ENCODE data around the gene SLA2. TPM values are rescaled to one million over a fixed set of nuclear protein-coding genes. Genes with fewer than 3 reads are reported as not detected.

The SLA2 gene
- total RNA-seq, 4 donors from 2014 or later = 2.8 to 5.0 (median 3.6) TPM

DNA sequence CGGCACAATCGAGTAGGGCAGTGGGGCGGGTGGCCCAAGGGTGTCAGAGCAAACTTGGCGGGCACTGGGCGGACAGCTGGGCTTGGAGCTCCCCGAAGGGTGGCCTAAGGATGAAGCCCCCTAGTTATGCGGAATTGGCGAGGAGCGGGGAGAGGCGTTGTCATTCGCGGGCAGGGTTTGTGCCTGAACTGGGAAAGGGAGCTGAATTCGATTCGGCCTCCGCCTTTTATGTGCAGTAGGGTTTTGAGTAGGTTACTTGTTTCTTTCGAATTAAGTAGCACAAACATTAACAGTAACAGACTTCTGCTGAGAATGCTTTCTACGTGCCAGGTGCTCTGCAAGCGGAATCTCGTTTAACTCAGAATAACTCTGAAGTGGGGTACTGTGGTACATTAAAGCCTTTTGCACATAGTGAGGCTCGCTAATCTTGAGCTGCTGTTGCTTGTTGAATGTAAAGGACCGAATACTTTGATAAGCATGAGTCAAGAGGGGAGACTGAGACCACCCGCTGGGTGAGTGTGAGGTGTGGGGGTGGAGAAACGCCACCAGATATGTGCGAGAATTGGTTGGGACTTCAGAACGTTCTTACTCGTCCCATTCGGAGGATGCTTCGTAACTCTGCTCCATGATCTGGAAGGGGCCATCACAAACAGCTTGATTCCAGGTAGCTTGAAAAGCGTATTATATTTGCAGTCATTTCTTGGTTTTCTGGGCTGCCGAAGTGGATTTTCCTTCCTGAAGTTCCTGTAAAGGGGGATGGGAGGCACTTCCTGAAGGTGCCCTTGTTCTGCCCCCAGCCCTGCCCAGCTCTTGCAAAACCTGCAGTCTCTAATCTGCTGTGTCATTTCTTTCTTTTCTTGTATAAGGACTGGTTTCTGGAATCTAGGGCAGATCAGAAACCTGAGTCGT is 39.6 kb downstream of the SLA2 start:
- peak overlapping the region; percentile 80 to 99 (median 95) for H3K4me3 ChIP-seq
- DNase-seq = no peak
- TF ChIP-seq POLR2A (IDR thresholded peaks at IDR 0.05) = peak in 1 of 2 donors; percentile 29
- TF ChIP-seq, protein P1, sequence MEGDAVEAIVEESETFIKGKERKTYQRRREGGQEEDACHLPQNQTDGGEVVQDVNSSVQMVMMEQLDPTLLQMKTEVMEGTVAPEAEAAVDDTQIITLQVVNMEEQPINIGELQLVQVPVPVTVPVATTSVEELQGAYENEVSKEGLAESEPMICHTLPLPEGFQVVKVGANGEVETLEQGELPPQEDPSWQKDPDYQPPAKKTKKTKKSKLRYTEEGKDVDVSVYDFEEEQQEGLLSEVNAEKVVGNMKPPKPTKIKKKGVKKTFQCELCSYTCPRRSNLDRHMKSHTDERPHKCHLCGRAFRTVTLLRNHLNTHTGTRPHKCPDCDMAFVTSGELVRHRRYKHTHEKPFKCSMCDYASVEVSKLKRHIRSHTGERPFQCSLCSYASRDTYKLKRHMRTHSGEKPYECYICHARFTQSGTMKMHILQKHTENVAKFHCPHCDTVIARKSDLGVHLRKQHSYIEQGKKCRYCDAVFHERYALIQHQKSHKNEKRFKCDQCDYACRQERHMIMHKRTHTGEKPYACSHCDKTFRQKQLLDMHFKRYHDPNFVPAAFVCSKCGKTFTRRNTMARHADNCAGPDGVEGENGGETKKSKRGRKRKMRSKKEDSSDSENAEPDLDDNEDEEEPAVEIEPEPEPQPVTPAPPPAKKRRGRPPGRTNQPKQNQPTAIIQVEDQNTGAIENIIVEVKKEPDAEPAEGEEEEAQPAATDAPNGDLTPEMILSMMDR (IDR thresholded peaks at IDR 0.05) = no peak
- peak overlapping the region; percentile 91 to 98 (median 94) for H3K27ac ChIP-seq
- H3K4me1 ChIP-seq = peaks cover 3 to 26% (median 5%) of the 10 kb centered on the region in 4 donors
- peaks cover 0 to 37% (median 0%) of the 10 kb centered on the region in 3 donors for H3K36me3 ChIP-seq
- no peaks in the 10 kb centered on the region for H3K9me3 ChIP-seq
- H3K27me3 ChIP-seq = no peaks in the 10 kb centered on the region

DNA sequence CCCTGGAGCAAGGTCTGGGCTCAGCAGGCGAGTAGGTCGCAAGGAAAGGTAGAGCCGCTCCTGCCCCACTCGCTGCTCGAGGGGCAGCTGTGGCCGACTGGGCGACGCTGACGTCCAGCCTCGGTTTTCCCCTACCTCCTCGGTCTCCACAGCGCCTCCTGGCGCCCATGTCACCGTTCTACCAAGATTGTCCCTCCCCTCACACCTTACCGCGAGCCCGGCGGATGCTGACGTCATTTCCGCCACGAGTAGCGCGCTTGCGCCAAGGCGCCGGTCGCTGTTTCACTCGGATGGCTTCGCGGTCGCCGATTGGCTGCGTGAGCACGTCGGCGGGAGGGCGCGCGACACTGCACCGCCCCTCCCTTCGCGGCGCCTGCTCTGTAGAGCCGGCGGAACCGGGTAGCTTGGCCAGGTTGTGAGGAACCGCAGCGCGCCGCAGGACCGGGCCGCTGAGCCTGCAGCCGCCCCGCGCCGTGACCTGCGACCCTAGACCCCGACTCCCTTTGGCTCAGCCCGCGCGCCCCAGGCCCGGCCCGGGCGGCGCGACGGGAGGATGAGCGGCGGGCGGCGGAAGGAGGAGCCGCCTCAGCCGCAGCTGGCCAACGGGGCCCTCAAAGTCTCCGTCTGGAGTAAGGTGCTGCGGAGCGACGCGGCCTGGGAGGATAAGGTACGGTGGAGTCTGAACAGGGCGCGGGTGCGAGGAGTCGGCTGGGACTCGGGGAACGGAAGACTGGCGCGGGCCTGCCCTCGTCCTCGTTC is 40.4 kb downstream of the SLA2 start, which contains the start of gene RAB5IF:
Gene RAB5IF (plus strand): TSS at position 381 of the 759 bp plus-strand sequence. CDS start 173 bp downstream, at position 554.
- peak; percentile 94 to 97 for TF ChIP-seq POLR2A (IDR thresholded peaks at IDR 0.05)
- TF ChIP-seq, protein P1 (IDR thresholded peaks at IDR 0.05) = peak; percentile 93 to 99 (median 98)
- DNase-seq = peak; percentile 97 to 100 (median 99)

DNA sequence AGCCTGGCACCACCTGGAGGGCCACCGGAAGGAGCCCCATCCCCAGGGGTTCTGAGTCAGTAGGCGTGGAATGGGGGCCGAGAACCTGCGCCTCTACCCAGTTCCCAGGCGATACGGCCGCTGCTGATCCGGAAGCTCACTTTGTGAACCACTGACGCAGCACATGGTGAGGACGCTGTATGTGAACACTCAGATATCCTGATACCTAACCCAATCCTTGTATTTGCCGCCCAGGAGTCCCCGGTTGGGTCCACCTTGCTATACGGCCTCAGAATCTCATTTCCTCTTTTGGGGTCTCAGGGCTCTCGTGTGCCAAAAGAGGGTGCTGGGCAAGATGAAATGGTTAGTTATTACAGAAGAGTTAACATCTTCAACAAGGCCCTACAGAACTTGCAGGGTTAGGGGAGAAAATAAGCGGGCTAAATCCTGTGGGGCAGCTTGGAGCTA is 41.0 kb downstream of the SLA2 start:
- peaks cover 0 to 22% (median 0%) of the 10 kb centered on the region in 3 donors for H3K36me3 ChIP-seq
- H3K4me1 ChIP-seq = peaks cover 3 to 26% (median 5%) of the 10 kb centered on the region in 4 donors
- H3K9me3 ChIP-seq = no peaks in the 10 kb centered on the region
- H3K27me3 ChIP-seq = no peaks in the 10 kb centered on the region
- peak; percentile 57 to 87 (median 83) for DNase-seq
- TF ChIP-seq, protein P1 (IDR thresholded peaks at IDR 0.05) = no peak
- no peak for TF ChIP-seq POLR2A (IDR thresholded peaks at IDR 0.05)
- H3K27ac ChIP-seq = peak overlapping the region; percentile 91 to 98 (median 94)
- peak overlapping the region; percentile 47 to 99 (median 86) for H3K4me3 ChIP-seq

More for the DNA sequence above, 40.4 kb downstream of the SLA2 start, which contains the start of gene RAB5IF:
- H3K36me3 ChIP-seq = peaks cover 0 to 28% (median 0%) of the 10 kb centered on the region in 3 donors
- H3K27ac ChIP-seq = peak within 1 kb of the TSS; percentile 91 to 98 (median 94)
- no peaks in the 10 kb centered on the region for H3K27me3 ChIP-seq
- peaks cover 3 to 26% (median 5%) of the 10 kb centered on the region in 4 donors for H3K4me1 ChIP-seq
- H3K9me3 ChIP-seq = no peaks in the 10 kb centered on the region
- peak within 1 kb of the TSS; percentile 80 to 99 (median 95) for H3K4me3 ChIP-seq

DNA sequence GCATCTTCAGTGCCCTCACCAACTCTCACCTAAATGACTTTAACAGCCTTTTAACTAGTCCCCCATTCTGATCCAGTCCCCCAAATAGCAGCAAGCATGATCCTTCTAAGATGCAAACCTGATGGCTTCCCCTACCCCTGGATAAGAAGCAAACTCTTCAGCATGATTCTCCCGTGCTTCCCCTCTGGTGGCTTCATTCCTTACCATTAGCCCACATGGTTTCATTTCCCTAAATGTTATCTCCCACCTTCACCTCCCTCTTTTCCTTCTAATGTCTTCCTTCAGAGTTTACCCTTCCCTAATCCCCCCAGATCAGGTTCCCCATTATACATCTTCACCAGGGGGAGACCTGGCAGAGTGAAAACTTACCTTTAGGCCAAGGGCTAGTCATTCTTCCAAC is 44.5 kb downstream of the SLA2 start:
- TF ChIP-seq POLR2A (IDR thresholded peaks at IDR 0.05) = no peak
- TF ChIP-seq, protein P1 (IDR thresholded peaks at IDR 0.05) = no peak

DNA sequence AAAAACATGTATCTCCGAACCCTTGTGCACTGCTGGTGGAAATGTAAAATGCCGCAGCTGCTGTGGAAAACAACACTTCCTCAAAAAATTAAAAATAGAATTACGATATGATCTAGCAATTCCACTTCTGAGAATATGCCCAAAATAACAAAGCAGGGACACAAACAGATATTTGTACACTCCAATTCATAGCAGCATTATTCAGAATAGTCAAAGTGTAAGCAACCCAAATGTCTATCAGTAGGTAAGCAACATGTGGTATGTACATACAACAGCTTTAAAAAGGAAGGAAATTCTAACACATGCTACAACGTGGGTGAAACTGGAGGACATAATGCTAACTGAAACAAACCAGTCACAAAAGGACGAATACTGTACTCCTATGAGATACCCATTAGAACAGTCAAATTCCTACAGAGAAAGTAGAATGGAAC is 46.1 kb downstream of the SLA2 start:
- H3K27ac ChIP-seq = peak overlapping the region in 1 of 4 donors; percentile 52

More for the DNA sequence above, 44.5 kb downstream of the SLA2 start:
- DNase-seq = no peak
- Histone ChIP-seq H3K27me3 (no peaks in the 10 kb centered on the region), H3K4me3 (no peak overlapping the region), H3K9me3 (no peaks in the 10 kb centered on the region), H3K27ac (no peak overlapping the region), H3K4me1 (peaks cover 0 to 8% (median 2%) of the 10 kb centered on the region in 4 donors), H3K36me3 (no peaks in the 10 kb centered on the region)

More for the DNA sequence above, 46.1 kb downstream of the SLA2 start:
- no peaks in the 10 kb centered on the region for H3K9me3 ChIP-seq
- no peak overlapping the region for H3K4me3 ChIP-seq
- H3K27me3 ChIP-seq = no peaks in the 10 kb centered on the region
- H3K4me1 ChIP-seq = peaks cover 0 to 10% (median 6%) of the 10 kb centered on the region in 4 donors
- TF ChIP-seq, protein P1 (IDR thresholded peaks at IDR 0.05) = no peak
- TF ChIP-seq POLR2A (IDR thresholded peaks at IDR 0.05) = no peak
- no peaks in the 10 kb centered on the region for H3K36me3 ChIP-seq
- no peak for DNase-seq
